PC-3 (cell line): Measurements from ENCODE around the gene BCAS3.

ENCODE experiments used
- CTCF ChIP-seq: fragments of 300-600 bp; sonication (generic); conservative IDR thresholded peaks from 2 replicates; pipeline ENCODE4 v1.5.1; 2017; ENCODE audit warnings: antibody characterized with exemption, low read depth, mild to moderate bottlenecking, low read length
- EZH2 ChIP-seq: fragments of 300-600 bp; sonication (generic); IDR thresholded peaks from one replicate; pipeline ENCODE4 v1.6.1; 2017; ENCODE audit warnings: antibody characterized with exemption, mild to moderate bottlenecking, low read length; ENCODE audit not compliant: unreplicated experiment

GRCh38 chr17:61391595-61392291, 714.1 kb downstream of the BCAS3 start:
- TF ChIP-seq CTCF (no peak), EZH2 (no peak)
